Measurements from ENCODE around the gene ALKBH7. TPM values are rescaled to one million over a fixed set of nuclear protein-coding genes. Genes with fewer than 3 reads are reported as not detected.
"Not testable (repeated sequence)": the region's sequence is repeated elsewhere in the genome, so short reads cannot be mapped to it uniquely, and the experiment has no call there.

ALKBH7 gene
- total and polyA plus RNA-seq, 8 donors = 34.2 to 67.9 (median 51.5) TPM

DNA sequence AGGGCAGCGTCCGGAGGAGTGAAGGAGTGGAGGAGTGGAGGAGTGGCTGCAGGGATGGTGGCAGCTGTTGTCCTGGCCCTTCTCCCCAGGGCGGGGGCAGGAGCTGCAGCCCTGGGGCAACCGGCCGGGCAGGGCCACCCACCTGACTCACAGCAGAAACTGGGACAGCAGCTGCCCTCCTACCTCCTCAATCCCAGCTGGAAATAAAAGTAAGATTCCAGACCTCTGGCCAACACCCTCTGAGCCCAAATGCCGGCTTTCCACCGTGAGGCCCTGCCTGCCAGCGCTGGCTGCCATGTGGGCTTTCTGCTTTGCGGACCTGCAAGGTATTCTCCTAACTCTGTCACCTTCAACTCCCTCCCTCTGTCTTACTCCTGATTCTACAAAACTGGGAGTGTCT, 14.6 kb upstream of the ALKBH7 start:
- Histone ChIP-seq H3K9me3 (no peaks in the 10 kb centered on the region), H3K36me3 (no peaks in the 10 kb centered on the region), H3K27me3 (no peaks in the 10 kb centered on the region), H3K4me1 (peaks cover 8 to 11% of the 10 kb centered on the region in 2 donors), H3K27ac (no peak overlapping the region), H3K4me3 (no peak overlapping the region)
- intact Hi-C loops (cut with DNase I) = no loop called here
- ATAC-seq (peak; percentile 5), DNase-seq (no peak)
- TF ChIP-seq, protein P1, sequence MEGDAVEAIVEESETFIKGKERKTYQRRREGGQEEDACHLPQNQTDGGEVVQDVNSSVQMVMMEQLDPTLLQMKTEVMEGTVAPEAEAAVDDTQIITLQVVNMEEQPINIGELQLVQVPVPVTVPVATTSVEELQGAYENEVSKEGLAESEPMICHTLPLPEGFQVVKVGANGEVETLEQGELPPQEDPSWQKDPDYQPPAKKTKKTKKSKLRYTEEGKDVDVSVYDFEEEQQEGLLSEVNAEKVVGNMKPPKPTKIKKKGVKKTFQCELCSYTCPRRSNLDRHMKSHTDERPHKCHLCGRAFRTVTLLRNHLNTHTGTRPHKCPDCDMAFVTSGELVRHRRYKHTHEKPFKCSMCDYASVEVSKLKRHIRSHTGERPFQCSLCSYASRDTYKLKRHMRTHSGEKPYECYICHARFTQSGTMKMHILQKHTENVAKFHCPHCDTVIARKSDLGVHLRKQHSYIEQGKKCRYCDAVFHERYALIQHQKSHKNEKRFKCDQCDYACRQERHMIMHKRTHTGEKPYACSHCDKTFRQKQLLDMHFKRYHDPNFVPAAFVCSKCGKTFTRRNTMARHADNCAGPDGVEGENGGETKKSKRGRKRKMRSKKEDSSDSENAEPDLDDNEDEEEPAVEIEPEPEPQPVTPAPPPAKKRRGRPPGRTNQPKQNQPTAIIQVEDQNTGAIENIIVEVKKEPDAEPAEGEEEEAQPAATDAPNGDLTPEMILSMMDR (IDR thresholded peaks at IDR 0.05) = no peak

DNA sequence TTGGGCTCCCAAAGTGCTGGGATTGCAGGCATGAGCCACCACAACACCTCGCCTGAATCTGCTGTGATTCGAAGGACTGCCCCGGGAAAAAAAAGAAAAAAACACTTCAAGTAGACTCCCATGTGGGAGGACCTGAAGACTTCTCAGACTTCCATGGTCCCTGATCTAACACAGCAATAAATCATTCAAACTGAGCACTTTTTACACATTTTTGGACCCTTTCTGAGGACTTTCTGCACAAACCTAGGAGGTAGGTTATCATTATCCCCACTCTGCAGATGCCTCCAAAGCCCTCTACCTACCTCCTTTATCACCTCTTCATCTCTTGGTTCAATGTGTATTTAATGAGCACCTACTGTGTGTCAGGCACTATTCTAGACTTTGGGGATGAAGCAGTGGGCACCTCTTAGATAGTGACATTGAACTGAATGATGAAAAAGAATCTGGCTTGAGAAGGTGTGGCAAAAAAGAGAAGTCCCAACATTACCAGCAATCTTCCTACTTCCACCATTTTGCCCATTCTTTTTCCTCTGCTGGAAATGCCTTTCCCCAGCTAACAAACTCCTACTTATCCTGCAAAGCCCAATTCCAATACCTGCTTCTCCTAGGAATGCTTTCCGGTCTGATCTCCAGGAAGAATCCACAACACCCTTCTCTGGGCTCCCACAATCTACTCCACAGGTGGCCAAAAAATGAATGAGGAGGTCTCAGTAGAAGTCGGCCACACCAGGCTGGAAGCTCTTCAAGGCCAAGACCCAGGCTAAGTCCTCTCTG, 12.8 kb upstream of the ALKBH7 start:
- intact Hi-C loops (cut with DNase I) = no loop called here
- TF ChIP-seq, protein P1 (IDR thresholded peaks at IDR 0.05) = no peak

DNA sequence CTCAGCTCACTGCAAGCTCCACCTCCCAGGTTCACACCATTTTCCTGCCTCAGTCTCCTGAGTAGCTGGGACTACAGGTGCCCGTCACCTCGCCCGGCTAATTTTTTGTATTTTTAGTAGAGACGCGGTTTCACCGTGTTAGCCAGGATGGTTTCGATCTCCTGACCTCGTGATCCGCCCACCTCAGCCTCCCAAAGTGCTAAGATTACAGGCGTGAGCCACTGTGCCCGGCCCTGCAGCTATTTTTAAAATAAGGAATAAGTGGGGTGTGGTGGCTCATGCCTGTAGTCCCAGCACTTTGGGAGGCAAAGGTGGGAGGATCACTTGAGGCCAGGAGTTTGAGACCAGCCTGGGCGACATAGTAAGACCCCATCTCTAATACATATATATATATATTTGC, 12.1 kb upstream of the ALKBH7 start:
- Histone ChIP-seq H3K4me1 (peaks cover 10 to 21% of the 10 kb centered on the region in 2 donors), H3K36me3 (peaks cover 0 to 22% of the 10 kb centered on the region in 2 donors)
- H3K27ac ChIP-seq; H3K27me3 ChIP-seq; H3K4me3 ChIP-seq; ATAC-seq; H3K9me3 ChIP-seq; intact Hi-C loops (cut with DNase I); DNase-seq: not testable (repeated sequence)

More for the DNA sequence above, 12.8 kb upstream of the ALKBH7 start:
- no peaks in the 10 kb centered on the region for H3K27me3 ChIP-seq
- DNase-seq (no peak), ATAC-seq (no peak)
- H3K4me1 ChIP-seq = peaks cover 10 to 19% of the 10 kb centered on the region in 2 donors
- peaks cover 0 to 15% of the 10 kb centered on the region in 2 donors for H3K36me3 ChIP-seq
- no peaks in the 10 kb centered on the region for H3K9me3 ChIP-seq
- H3K4me3 ChIP-seq = no peak overlapping the region
- no peak overlapping the region for H3K27ac ChIP-seq

DNA sequence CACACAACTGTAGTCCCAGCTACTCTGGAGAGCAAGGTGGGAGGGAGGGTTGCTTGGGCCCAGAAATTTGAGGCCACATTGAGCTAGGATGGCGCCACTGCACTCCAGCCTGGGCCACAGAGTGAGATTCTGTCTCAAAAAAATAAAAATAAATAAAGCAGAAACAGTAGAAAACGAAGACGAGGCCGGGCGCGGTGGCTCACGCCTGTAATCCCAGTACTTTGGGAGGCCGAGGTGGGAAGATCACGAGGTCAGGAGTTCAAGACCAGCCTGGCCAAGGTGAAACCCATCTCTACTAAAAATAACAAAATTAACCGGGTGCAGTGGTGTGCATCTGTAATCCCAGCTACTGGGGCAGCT, 11.8 kb upstream of the ALKBH7 start:
- Histone ChIP-seq H3K36me3 (peaks cover 0 to 26% of the 10 kb centered on the region in 2 donors), H3K27ac (peak overlapping the region; percentile 23 to 86), H3K4me3 (peak overlapping the region; percentile 88 to 92), H3K4me1 (peaks cover 10 to 21% of the 10 kb centered on the region in 2 donors)
- intact Hi-C loops (cut with DNase I); DNase-seq; H3K27me3 ChIP-seq; ATAC-seq; H3K9me3 ChIP-seq: not testable (repeated sequence)

DNA sequence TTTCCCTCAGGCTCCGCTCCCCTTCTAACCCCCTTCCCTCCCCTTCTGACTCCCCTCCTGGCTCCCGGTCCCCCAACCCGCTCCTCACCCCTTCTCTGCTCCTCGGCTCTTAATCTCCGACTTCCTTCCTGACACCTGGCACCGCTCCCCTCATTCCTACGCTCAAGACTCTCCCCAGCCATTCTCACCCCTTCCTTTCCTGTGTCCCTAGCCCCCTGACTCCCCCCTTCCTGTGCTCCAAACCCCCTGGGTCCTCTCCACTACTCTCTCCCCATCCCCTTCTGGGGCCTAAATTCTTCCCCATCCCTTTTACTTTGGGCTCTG, 10.6 kb upstream of the ALKBH7 start:
- DNase-seq (peak in 1 of 4 donors; percentile 35), ATAC-seq (peak; percentile 28)
- H3K4me1 ChIP-seq = peaks cover 10 to 21% of the 10 kb centered on the region in 2 donors
- H3K4me3 ChIP-seq = peak overlapping the region; percentile 88 to 92
- H3K27me3 ChIP-seq = no peaks in the 10 kb centered on the region
- H3K36me3 ChIP-seq = peaks cover 0 to 38% of the 10 kb centered on the region in 2 donors
- TF ChIP-seq, protein P1 (IDR thresholded peaks at IDR 0.05) = no peak
- H3K27ac ChIP-seq = peak overlapping the region; percentile 80 to 86
- no peaks in the 10 kb centered on the region for H3K9me3 ChIP-seq
- intact Hi-C loops (cut with DNase I) = no loop called here

DNA sequence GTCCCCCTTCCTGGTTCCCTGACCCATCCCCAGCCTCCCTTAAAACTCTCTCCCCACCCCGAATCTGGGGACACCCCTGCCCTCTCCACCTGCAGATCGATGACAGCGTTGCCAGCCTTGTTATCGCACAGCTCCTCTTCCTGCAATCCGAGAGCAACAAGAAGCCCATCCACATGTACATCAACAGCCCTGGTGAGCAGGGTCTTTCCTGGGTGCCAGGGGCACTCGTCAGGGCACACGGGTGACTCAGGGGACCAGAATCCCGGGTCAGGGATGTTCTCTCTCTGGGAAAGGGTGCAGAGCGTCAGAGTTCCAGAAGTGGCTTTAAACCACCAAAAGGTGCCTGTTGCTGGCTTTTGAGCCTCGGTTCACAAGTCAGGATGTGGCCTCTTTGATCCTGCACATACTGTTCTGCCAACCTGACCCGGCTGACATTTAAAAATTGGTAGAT, 10.2 kb upstream of the ALKBH7 start:
- Histone ChIP-seq H3K27me3 (no peaks in the 10 kb centered on the region), H3K27ac (peak overlapping the region; percentile 80 to 86), H3K4me1 (peaks cover 10 to 21% of the 10 kb centered on the region in 2 donors), H3K4me3 (peak overlapping the region; percentile 88 to 92), H3K9me3 (no peaks in the 10 kb centered on the region), H3K36me3 (peaks cover 0 to 41% of the 10 kb centered on the region in 2 donors)
- TF ChIP-seq, protein P1 (IDR thresholded peaks at IDR 0.05) = no peak
- intact Hi-C loops (cut with DNase I) = no loop called here
- ATAC-seq (no peak), DNase-seq (no peak)

Data from left lung (tissue), 10 donors.